Stimulated activated CD8-positive, alpha-beta memory T cell treated with anti-CD3 and anti-CD28 coated beads, Interleukin-12 subunit alpha, Interleukin-12 subunit beta, amount 100 ng/mL, for 24 hours (primary cell): ENCODE results near the gene SHOX.
"Not testable (repeated sequence)": the region's sequence is repeated elsewhere in the genome, so short reads cannot be mapped to it uniquely, and the experiment has no call there.

ENCODE experiments used
- DNase-seq: peaks from one replicate; pipeline ENCODE4 v3.0.0-alpha.2; 2020; ENCODE audit errors: extremely low read depth

SHOX gene

GRCh38 chrX:637660-638481 lies 7.3 kb downstream of the SHOX start:
- no peak for DNase-seq

- no peak for DNase-seq
Measured at GRCh38 chrX:638482-639131, 8.0 kb downstream of the SHOX start.

GRCh38 chrX:639151-639550 lies 8.6 kb downstream of the SHOX start:
- no peak for DNase-seq

GRCh38 chrX:640641-641040 lies 10.1 kb downstream of the SHOX start:
- DNase-seq = no peak

GRCh38 chrX:641671-642435 lies 11.3 kb downstream of the SHOX start:
- no peak for DNase-seq

- no peak for DNase-seq
Measured at GRCh38 chrX:642436-643240, 12.0 kb downstream of the SHOX start.

GRCh38 chrX:643241-643595 lies 12.6 kb downstream of the SHOX start:
- DNase-seq = no peak

- no peak for DNase-seq
Measured at GRCh38 chrX:643911-644303, 13.3 kb downstream of the SHOX start.

GRCh38 chrX:644304-645281 lies 14.0 kb downstream of the SHOX start:
- DNase-seq = no peak

- DNase-seq = no peak
Measured at GRCh38 chrX:646228-646495, 15.6 kb downstream of the SHOX start.

- no peak for DNase-seq
Measured at GRCh38 chrX:646796-647195, 16.2 kb downstream of the SHOX start.

- DNase-seq = no peak
Measured at GRCh38 chrX:649166-649565, 18.6 kb downstream of the SHOX start.

GRCh38 chrX:650324-650723 lies 19.7 kb downstream of the SHOX start:
- DNase-seq = no peak

GRCh38 chrX:650811-651210 lies 20.2 kb downstream of the SHOX start:
- no peak for DNase-seq

GRCh38 chrX:651922-652321 lies 21.3 kb downstream of the SHOX start:
- DNase-seq = not testable (repeated sequence)

GRCh38 chrX:652341-652741 lies 21.8 kb downstream of the SHOX start:
- no peak for DNase-seq

- DNase-seq = no peak
Measured at GRCh38 chrX:653306-653705, 22.7 kb downstream of the SHOX start.

- DNase-seq = no peak
Measured at GRCh38 chrX:661154-661553, 30.6 kb downstream of the SHOX start.

GRCh38 chrX:662126-662525 lies 31.5 kb downstream of the SHOX start:
- no peak for DNase-seq

- DNase-seq = no peak
Measured at GRCh38 chrX:663841-664240, 33.2 kb downstream of the SHOX start.
